B cell (primary cell): ENCODE data around the gene RABGGTB. TPM values are rescaled to one million over a fixed set of nuclear protein-coding genes. Genes with fewer than 3 reads are reported as not detected.

Source experiments
- ATAC-seq: fragments of 200-7000 bp; cut with Tn5 transposase; one replicate; pipeline ENCODE4 v1.10.0; 2021; ENCODE audit warnings: low read depth, mild to moderate bottlenecking, moderate number of reproducible peaks, moderate library complexity
- CTCF ChIA-PET: fragments of 350-600 bp; sonication (Branson Sonifier 250); formaldehyde crosslinking; loops from one replicate; lab custom pipeline; 2021; ENCODE audit warnings: antibody characterized with exemption, inconsistent platforms; lab: Charles Lee
- POLR2A ChIA-PET: fragments of 350-600 bp; sonication (Branson Sonifier 250); formaldehyde crosslinking; loops from one replicate; lab custom pipeline; 2021; ENCODE audit warnings: antibody characterized with exemption; lab: Charles Lee
- DNase-seq: peaks from one replicate; pipeline ENCODE4 v3.0.0; 2013
- H2AFZ ChIP-seq: 2 replicates; pipeline ENCODE4 v1.6.1; 2012; ENCODE audit warnings: mild to moderate bottlenecking, low read depth, low read length; ENCODE audit not compliant: insufficient read depth, poor library complexity, severe bottlenecking
- H3K27ac ChIP-seq, 2 donors: 1 replicate in 1 of 2; 2 replicates in 1 of 2; pipeline ENCODE4 v1.5.1; 2012 to 2013; ENCODE audit warnings: low read length in 2 of 2, mild to moderate bottlenecking in 2 of 2, moderate library complexity in 1 of 2
- H3K27me3 ChIP-seq, 4 experiments: fragments of 200-600 bp in 1 of 4; sonication (generic) in 1 of 4; replicated peaks in 1 of 4; 1 replicate in 2 of 4; 2 replicates in 2 of 4; pipeline versions ENCODE4 v1.6.1 to v1.7.0; 2013 to 2016; ENCODE audit warnings: low read length in 3 of 4, mild to moderate bottlenecking in 2 of 4, mixed read lengths in 1 of 4, moderate library complexity in 1 of 4; ENCODE audit not compliant: insufficient read depth in 4 of 4, control insufficient read depth in 3 of 4; ENCODE audit errors: control extremely low read depth in 1 of 4
- H3K36me3 ChIP-seq, 2 experiments: replicated peaks in 1 of 2; 1 replicate in 1 of 2; 2 replicates in 1 of 2; pipeline versions ENCODE4 v1.6.1 to v1.7.1; 2013; ENCODE audit warnings: low read length in 1 of 2; ENCODE audit not compliant: insufficient read depth in 2 of 2, control insufficient read depth in 1 of 2; ENCODE audit errors: control extremely low read depth in 1 of 2, extremely low read depth in 1 of 2
- H3K4me1 ChIP-seq, 2 donors: fragments of 200-600 bp in 1 of 2; sonication (generic) in 1 of 2; 1 replicate in 1 of 2; 2 replicates in 1 of 2; pipeline versions ENCODE4 v1.5.1 to v1.6.1; 2013 to 2017; ENCODE audit warnings: low read length in 2 of 2; ENCODE audit not compliant: control insufficient read depth in 2 of 2, insufficient read depth in 2 of 2
- H3K4me2 ChIP-seq: replicated peaks from 2 replicates; pipeline ENCODE3; 2012; ENCODE audit warnings: mild to moderate bottlenecking, low read depth, low read length; ENCODE audit not compliant: poor library complexity, severe bottlenecking
- H3K4me3 ChIP-seq, 5 experiments: fragments of 200-600 bp in 1 of 5; sonication (generic) in 1 of 5; 1 replicate in 3 of 5; 2 replicates in 2 of 5; pipeline versions ENCODE4 v1.5.1 to v1.7.0; 2011 to 2016; ENCODE audit warnings: low read length in 4 of 5, mild to moderate bottlenecking in 4 of 5, low read depth in 2 of 5, control low read depth in 1 of 5, moderate library complexity in 1 of 5; ENCODE audit not compliant: insufficient read depth in 1 of 5; ENCODE audit errors: control extremely low read depth in 1 of 5, extremely low read depth in 1 of 5
- H3K79me2 ChIP-seq: fragments of 200-600 bp; sonication (generic); one replicate; pipeline ENCODE4 v1.6.0; 2016; ENCODE audit warnings: low read length; ENCODE audit not compliant: control insufficient read depth, insufficient read depth
- H3K9ac ChIP-seq: fragments of 200-600 bp; sonication (generic); 2 replicates; pipeline ENCODE4 v1.6.1; 2017; ENCODE audit warnings: mild to moderate bottlenecking, low read length, moderate library complexity
- H3K9me3 ChIP-seq, 3 donors: one replicate each; pipeline versions ENCODE4 v1.6.1 to v1.7.1; 2013; ENCODE audit warnings: low read length in 2 of 3; ENCODE audit not compliant: control insufficient read depth in 2 of 3, insufficient read depth in 1 of 3; ENCODE audit errors: control extremely low read depth in 1 of 3
- H4K20me1 ChIP-seq: 2 replicates; pipeline ENCODE4 v1.6.0; 2012; ENCODE audit warnings: mild to moderate bottlenecking, low read length; ENCODE audit not compliant: insufficient read depth, control insufficient read depth, poor library complexity, severe bottlenecking
- H3K27ac Mint-ChIP-seq: one replicate; pipeline ENCODE4 v1.8.0; 2021; ENCODE audit warnings: mixed read lengths
- H3K27me3 Mint-ChIP-seq: one replicate; pipeline ENCODE4 v1.8.0; 2021; ENCODE audit warnings: mixed read lengths
- H3K4me1 Mint-ChIP-seq: one replicate; pipeline ENCODE4 v1.8.0; 2021; ENCODE audit warnings: mixed read lengths
- H3K4me3 Mint-ChIP-seq: one replicate; pipeline ENCODE4 v1.8.0; 2021; ENCODE audit warnings: mixed read lengths
- H3K9me3 Mint-ChIP-seq: one replicate; pipeline ENCODE4 v1.8.0; 2022; ENCODE audit warnings: mixed read lengths; ENCODE audit not compliant: insufficient read depth
- EZH2 ChIP-seq: IDR thresholded peaks from 2 replicates; pipeline ENCODE4 v1.6.1; 2012; ENCODE audit warnings: borderline replicate concordance, low read depth, mild to moderate bottlenecking, moderate library complexity, low read length; ENCODE audit not compliant: insufficient read depth, poor library complexity, severe bottlenecking
- intact Hi-C: fragments of 100-400 bp; cut with micrococcal nuclease; formaldehyde crosslinking; loops from one replicate; pipeline ENCODE4 v1.10.0; 2022
- polyA plus RNA-seq: library from polyadenylated mRNA; depleted of rRNA; stranded (reverse); fragments of >200 nt; gene quantifications from 2 replicates; pipeline ENCODE4 v1.2.3, GENCODE V29; 2012
- small RNA-seq: library from RNA; depleted of rRNA; stranded (forward); fragments of <200 nt; gene quantifications from one replicate; pipeline ENCODE3, GENCODE V24; 2012; ENCODE audit warnings: low replicate concordance, low read depth; ENCODE audit not compliant: insufficient read length
- total RNA-seq, 2 donors: library from RNA; stranded (reverse); fragments of 120-200 nt in 1 of 2; gene quantifications; 1 replicate in 1 of 2; 2 replicates in 1 of 2; pipeline versions ENCODE4 v1.2.3 to v1.2.4, GENCODE V29; 2013 to 2022
- TF ChIP-seq, protein P1 (sequence below): fragments of 200-600 bp; IDR thresholded peaks from one replicate; pipeline ENCODE4 v1.8.0; 2022; ENCODE audit warnings: antibody characterized with exemption, mild to moderate bottlenecking

The RABGGTB gene
- total and polyA plus RNA-seq, 2 donors (not counting 1 experiment from before 2014, with no cell fraction given), result 94.1 to 134 TPM

DNA sequence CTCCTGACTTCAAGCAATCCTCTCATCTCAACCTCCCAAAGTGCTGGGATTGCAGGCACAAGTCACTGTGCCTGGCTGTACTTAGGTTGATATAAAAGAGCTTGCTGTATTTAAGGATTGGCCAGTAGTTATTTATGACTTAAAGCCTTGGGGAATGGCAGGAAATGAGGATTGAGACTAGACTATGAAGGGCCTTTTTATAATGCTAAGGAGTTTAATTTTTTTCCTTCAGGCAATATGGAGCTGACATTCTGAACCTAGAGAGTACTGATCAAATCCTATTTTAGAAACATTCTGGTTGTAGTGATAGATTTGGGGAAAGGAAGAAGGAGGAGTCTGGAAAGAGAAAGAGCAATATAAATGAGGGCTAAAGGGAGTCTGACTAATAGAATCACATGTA, 55.4 kb downstream of the RABGGTB start:
- Histone ChIP-seq H4K20me1 (no peaks in the 10 kb centered on the region), H3K27ac (no peak overlapping the region), H3K9ac (no peak overlapping the region), H3K4me1 (no peaks in the 10 kb centered on the region), H3K27me3 (no peaks in the 10 kb centered on the region), H2AFZ (no peak overlapping the region), H3K4me3 (no peak overlapping the region), H3K36me3 (no peaks in the 10 kb centered on the region), H3K9me3 (no peaks in the 10 kb centered on the region), H3K79me2 (no peaks in the 10 kb centered on the region), H3K4me2 (no peak overlapping the region)
- ChIA-PET POLR2A (no interaction called here), CTCF (no interaction called here)
- H3K9me3 Mint-ChIP-seq, result peaks cover 2% of the 10 kb centered on the region
- no peak overlapping the region for H3K27ac Mint-ChIP-seq
- ATAC-seq (no peak), DNase-seq (no peak)
- H3K4me3 Mint-ChIP-seq, result no peak overlapping the region
- TF ChIP-seq, protein P1, sequence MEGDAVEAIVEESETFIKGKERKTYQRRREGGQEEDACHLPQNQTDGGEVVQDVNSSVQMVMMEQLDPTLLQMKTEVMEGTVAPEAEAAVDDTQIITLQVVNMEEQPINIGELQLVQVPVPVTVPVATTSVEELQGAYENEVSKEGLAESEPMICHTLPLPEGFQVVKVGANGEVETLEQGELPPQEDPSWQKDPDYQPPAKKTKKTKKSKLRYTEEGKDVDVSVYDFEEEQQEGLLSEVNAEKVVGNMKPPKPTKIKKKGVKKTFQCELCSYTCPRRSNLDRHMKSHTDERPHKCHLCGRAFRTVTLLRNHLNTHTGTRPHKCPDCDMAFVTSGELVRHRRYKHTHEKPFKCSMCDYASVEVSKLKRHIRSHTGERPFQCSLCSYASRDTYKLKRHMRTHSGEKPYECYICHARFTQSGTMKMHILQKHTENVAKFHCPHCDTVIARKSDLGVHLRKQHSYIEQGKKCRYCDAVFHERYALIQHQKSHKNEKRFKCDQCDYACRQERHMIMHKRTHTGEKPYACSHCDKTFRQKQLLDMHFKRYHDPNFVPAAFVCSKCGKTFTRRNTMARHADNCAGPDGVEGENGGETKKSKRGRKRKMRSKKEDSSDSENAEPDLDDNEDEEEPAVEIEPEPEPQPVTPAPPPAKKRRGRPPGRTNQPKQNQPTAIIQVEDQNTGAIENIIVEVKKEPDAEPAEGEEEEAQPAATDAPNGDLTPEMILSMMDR, result no peak
- TF ChIP-seq EZH2, result no peak
- H3K27me3 Mint-ChIP-seq, result no peaks in the 10 kb centered on the region
- H3K4me1 Mint-ChIP-seq, result no peaks in the 10 kb centered on the region
- intact Hi-C loops, result no loop called here

Small RNAs within 50 kb of the gene (small RNA-seq; reads per million reads assigned to genes)
- gene SNORD45A (not detected), gene SNORD45B (not detected), gene SNORD45C (not detected)

Other genes starting within 250 kb of the RABGGTB start
- 2.7 and 2.8 TPM in 2 replicates for gene SLC44A5, start 175.1 kb upstream of the RABGGTB start, total RNA-seq
- 0.12 and 4.2 TPM in 2 replicates for gene SLC44A5, start 175.1 kb upstream of the RABGGTB start, polyA plus RNA-seq
- 53.3 and 57.4 TPM in 2 replicates for gene ACADM, start 61.5 kb upstream of the RABGGTB start, total RNA-seq
- gene ACADM, start 61.5 kb upstream of the RABGGTB start, polyA plus RNA-seq, result 16.4 and 17.2 TPM in 2 replicates
- 1.4 and 1.7 TPM in 2 replicates for gene MSH4, start 10.6 kb downstream of the RABGGTB start, total RNA-seq
- gene MSH4, start 10.6 kb downstream of the RABGGTB start, polyA plus RNA-seq, result 0.19 and 0.20 TPM in 2 replicates
- not detected in 2 replicates for gene ASB17, start 146.1 kb downstream of the RABGGTB start, total RNA-seq
- not detected in 2 replicates for gene ASB17, start 146.1 kb downstream of the RABGGTB start, polyA plus RNA-seq